H1 (cell line): ENCODE measurements around the gene LHFPL2. TPM values are rescaled to one million over a fixed set of nuclear protein-coding genes. Genes with fewer than 3 reads are reported as not detected.

Experiments used
- CTCF ChIA-PET: fragments of 300-600 bp; sonication (Branson Sonifier 250); formaldehyde crosslinking; loops from one replicate; lab custom pipeline; 2021; ENCODE audit not compliant: partially characterized antibody; lab: Charles Lee
- POLR2A ChIA-PET: fragments of 300-600 bp; sonication (Branson Sonifier 250); formaldehyde crosslinking; loops from one replicate; lab custom pipeline; 2021; ENCODE audit warnings: inconsistent platforms; ENCODE audit not compliant: partially characterized antibody; lab: Charles Lee
- DNase-seq, 2 experiments: peaks; one replicate each; pipeline versions ENCODE4 v3.0.0 to v3.0.0-alpha.2; 2010 to 2022; ENCODE audit warnings: low spot score in 2 of 2, low read depth in 1 of 2, mixed read lengths in 1 of 2
- FAIRE-seq: peaks from 2 replicates; lab custom pipeline; 2011; peaks lifted over from hg19 to GRCh38; lab: Jason Lieb, UNC
- H2AFZ ChIP-seq: 2 replicates; pipeline ENCODE4 v1.8.1; 2012; ENCODE audit warnings: low read length, inconsistent platforms
- H2AK5ac ChIP-seq: 2 replicates; pipeline ENCODE4 v1.6.1; 2013; ENCODE audit warnings: low read depth, low read length
- H2BK120ac ChIP-seq: replicated peaks from 2 replicates; pipeline ENCODE3; 2013; ENCODE audit warnings: low read depth, low read length, inconsistent platforms
- H2BK12ac ChIP-seq: 2 replicates; pipeline ENCODE4 v1.6.1; 2013; ENCODE audit warnings: low read depth, low read length
- H2BK15ac ChIP-seq: 2 replicates; pipeline ENCODE4 v1.6.1; 2013; ENCODE audit warnings: low read length
- H2BK20ac ChIP-seq: 2 replicates; pipeline ENCODE4 v1.6.1; 2013; ENCODE audit warnings: low read length
- H2BK5ac ChIP-seq: 2 replicates; pipeline ENCODE4 v1.6.1; 2013; ENCODE audit warnings: low read depth, low read length
- H3K14ac ChIP-seq: 2 replicates; pipeline ENCODE4 v1.6.1; 2013; ENCODE audit warnings: inconsistent platforms; ENCODE audit not compliant: insufficient read length
- H3K18ac ChIP-seq: 2 replicates; pipeline ENCODE4 v1.6.1; 2013; ENCODE audit warnings: low read length; ENCODE audit errors: extremely low read depth
- H3K23ac ChIP-seq: 2 replicates; pipeline ENCODE4 v1.6.1; 2013; ENCODE audit warnings: inconsistent platforms; ENCODE audit not compliant: insufficient read length
- H3K23me2 ChIP-seq: 2 replicates; pipeline ENCODE4 v1.6.1; 2013; ENCODE audit warnings: low read depth, low read length
- H3K27ac ChIP-seq: 2 replicates; pipeline ENCODE4 v1.6.1; 2011; ENCODE audit warnings: low read depth, low read length, inconsistent platforms
- H3K27me3 ChIP-seq, 4 experiments: replicated peaks in 1 of 4; 1 replicate in 1 of 4; 2 replicates in 3 of 4; pipeline versions ENCODE4 v1.6.1 to v1.8.1; 2011 to 2013; ENCODE audit warnings: low read length in 3 of 4, mild to moderate bottlenecking in 3 of 4, inconsistent platforms in 2 of 4, mixed read lengths in 2 of 4, moderate library complexity in 1 of 4; ENCODE audit not compliant: control insufficient read depth in 3 of 4, insufficient read depth in 3 of 4; ENCODE audit errors: extremely low read depth in 1 of 4
- H3K36me3 ChIP-seq, 4 experiments: 2 replicates each; pipeline versions ENCODE4 v1.6.1 to v1.8.1; 2011 to 2013; ENCODE audit warnings: mild to moderate bottlenecking in 4 of 4, low read length in 3 of 4, moderate library complexity in 2 of 4, control low read depth in 1 of 4, inconsistent platforms in 1 of 4; ENCODE audit not compliant: insufficient read depth in 4 of 4, control insufficient read depth in 2 of 4
- H3K4ac ChIP-seq: replicated peaks from 2 replicates; pipeline ENCODE3; 2013; ENCODE audit warnings: low read length, low read depth, mixed read lengths, inconsistent platforms; ENCODE audit not compliant: insufficient read length
- H3K4me1 ChIP-seq, 4 experiments: replicated peaks in 1 of 4; 1 replicate in 1 of 4; 2 replicates in 3 of 4; pipeline versions ENCODE4 v1.6.1 to v1.8.1; 2011 to 2013; ENCODE audit warnings: low read length in 3 of 4, inconsistent platforms in 2 of 4, mixed read lengths in 1 of 4; ENCODE audit not compliant: insufficient read depth in 4 of 4, control insufficient read depth in 3 of 4
- H3K4me2 ChIP-seq, 2 experiments: 2 replicates each; pipeline versions ENCODE4 v1.6.1 to v1.8.1; 2011 to 2013; ENCODE audit warnings: low read depth in 2 of 2, low read length in 2 of 2, control low read depth in 1 of 2, inconsistent platforms in 1 of 2, mild to moderate bottlenecking in 1 of 2; ENCODE audit not compliant: insufficient read depth in 1 of 2
- H3K4me3 ChIP-seq, 4 experiments: fragments of 200-600, 300-600 bp in 1 of 4; sonication (generic), shearing (Covaris generic), sonication (Bioruptor Twin) in 1 of 4; 2 replicates each; pipeline versions ENCODE4 v1.5.1 to v1.8.1; 2011 to 2016; ENCODE audit warnings: low read length in 4 of 4, low read depth in 3 of 4, control low read depth in 2 of 4, inconsistent platforms in 2 of 4, mild to moderate bottlenecking in 2 of 4, mixed read lengths in 1 of 4, moderate library complexity in 1 of 4; ENCODE audit not compliant: insufficient read depth in 2 of 4; ENCODE audit errors: extremely low read depth in 1 of 4
- H3K56ac ChIP-seq: replicated peaks from 2 replicates; pipeline ENCODE3; 2013; ENCODE audit warnings: low read depth, mild to moderate bottlenecking, mixed read lengths, low read length, inconsistent platforms; ENCODE audit not compliant: insufficient read length
- H3K79me1 ChIP-seq: 2 replicates; pipeline ENCODE4 v1.6.1; 2013; ENCODE audit warnings: low read depth, low read length, control low read depth
- H3K79me2 ChIP-seq, 2 experiments: 2 replicates each; pipeline versions ENCODE4 v1.6.1 to v1.8.1; 2012 to 2013; ENCODE audit warnings: low read length in 2 of 2, mild to moderate bottlenecking in 2 of 2, inconsistent platforms in 1 of 2; ENCODE audit not compliant: insufficient read depth in 2 of 2, control insufficient read depth in 1 of 2
- H3K9ac ChIP-seq, 4 experiments: replicated peaks in 1 of 4; 1 replicate in 1 of 4; 2 replicates in 3 of 4; pipeline versions ENCODE4 v1.6.1 to v1.8.1; 2011 to 2013; ENCODE audit warnings: low read depth in 3 of 4, low read length in 3 of 4, control low read depth in 2 of 4, mild to moderate bottlenecking in 2 of 4, moderate library complexity in 2 of 4, inconsistent platforms in 1 of 4; ENCODE audit errors: extremely low read depth in 1 of 4
- H3K9me3 ChIP-seq, 2 experiments: 2 replicates each; pipeline versions ENCODE4 v1.6.1 to v1.8.1; 2012 to 2013; ENCODE audit warnings: mild to moderate bottlenecking in 2 of 2, moderate library complexity in 2 of 2, control low read depth in 1 of 2, inconsistent platforms in 1 of 2, low read depth in 1 of 2, low read length in 1 of 2, mixed read lengths in 1 of 2; ENCODE audit not compliant: insufficient read depth in 2 of 2
- H4K20me1 ChIP-seq, 2 experiments: replicated peaks in 1 of 2; 2 replicates each; pipeline versions ENCODE3 to v1.8.1; 2011 to 2013; ENCODE audit warnings: inconsistent platforms in 2 of 2, low read length in 2 of 2, mild to moderate bottlenecking in 1 of 2; ENCODE audit not compliant: insufficient read depth in 2 of 2, control insufficient read depth in 1 of 2
- H4K5ac ChIP-seq: 2 replicates; pipeline ENCODE4 v1.6.1; 2013; ENCODE audit warnings: low read length, low read depth, mixed read lengths, inconsistent platforms; ENCODE audit not compliant: insufficient read length
- H4K8ac ChIP-seq: 2 replicates; pipeline ENCODE4 v1.8.0; 2013; ENCODE audit warnings: mild to moderate bottlenecking, moderate library complexity, low read length, inconsistent platforms; ENCODE audit not compliant: insufficient read depth; ENCODE audit errors: extremely low read depth
- H4K91ac ChIP-seq: replicated peaks from 2 replicates; pipeline ENCODE3; 2013; ENCODE audit warnings: low read length, mixed read lengths, inconsistent platforms; ENCODE audit not compliant: insufficient read length
- BCL11A ChIP-seq, 2 experiments: IDR thresholded peaks; one replicate each; pipeline ENCODE4 v1.6.1; 2011; ENCODE audit warnings: low read depth in 2 of 2, low read length in 2 of 2, mild to moderate bottlenecking in 2 of 2
- CHD2 ChIP-seq: IDR thresholded peaks from 2 replicates; pipeline ENCODE4 v1.6.1; 2012; ENCODE audit warnings: low read length, improper control_type of control experiment
- CREB1 ChIP-seq: IDR thresholded peaks from 2 replicates; pipeline ENCODE4 v1.6.1; 2012; ENCODE audit warnings: inconsistent platforms
- HDAC2 ChIP-seq, 2 experiments: fragments of 300-600 bp in 1 of 2; sonication (generic) in 1 of 2; IDR thresholded peaks; 2 replicates each; pipeline ENCODE4 v1.6.1; 2011 to 2012; ENCODE audit warnings: low read depth in 2 of 2, low read length in 2 of 2, mild to moderate bottlenecking in 2 of 2, moderate library complexity in 2 of 2, borderline replicate concordance in 1 of 2, inconsistent platforms in 1 of 2
- JUN ChIP-seq: IDR thresholded peaks from 2 replicates; pipeline ENCODE4 v1.6.1; 2011; ENCODE audit warnings: low read depth, mild to moderate bottlenecking, improper control_type of control experiment, low read length
- KDM1A ChIP-seq: fragments of 200-600, 300-600 bp; sonication (generic); IDR thresholded peaks from 2 replicates; pipeline ENCODE4 v1.7.1; 2016; ENCODE audit warnings: mild to moderate bottlenecking, low read length, borderline replicate concordance
- POLR2A ChIP-seq, 2 experiments: IDR thresholded peaks; 1 replicate in 1 of 2; 2 replicates in 1 of 2; pipeline ENCODE4 v1.6.1; 2011; ENCODE audit warnings: low read depth in 2 of 2, low read length in 2 of 2, mild to moderate bottlenecking in 2 of 2; ENCODE audit errors: control extremely low read depth in 1 of 2
- RBBP5 ChIP-seq: IDR thresholded peaks from 2 replicates; pipeline ENCODE4 v1.7.1; 2012; ENCODE audit warnings: low read depth, mild to moderate bottlenecking, inconsistent platforms, low read length, moderate library complexity, borderline replicate concordance
- SP2 ChIP-seq: IDR thresholded peaks from 2 replicates; pipeline ENCODE4 v1.6.1; 2012; ENCODE audit warnings: mild to moderate bottlenecking, low read length, inconsistent platforms
- SP4 ChIP-seq: IDR thresholded peaks from 2 replicates; pipeline ENCODE4 v1.6.1; 2012; ENCODE audit warnings: low read length, inconsistent platforms
- TAF7 ChIP-seq: optimal IDR thresholded peaks from 2 replicates; pipeline ENCODE3; 2011; ENCODE audit warnings: low read depth, mild to moderate bottlenecking, inconsistent platforms, low read length, moderate library complexity, borderline replicate concordance
- TBP ChIP-seq: IDR thresholded peaks from 2 replicates; pipeline ENCODE4 v1.6.1; 2011; ENCODE audit warnings: low read depth, low read length, improper control_type of control experiment
- WGBS, 2 experiments: shearing (Covaris generic) in 1 of 2; methylation state at CpG; one replicate each; pipeline versions ENCODE4 v1.1.6 to v1.1.7; 2013 to 2015; ENCODE audit warnings: low lambda C conversion rate in 2 of 2, mixed read lengths in 2 of 2, inconsistent platforms in 1 of 2, low coverage in 1 of 2, missing lambda C conversion rate in 1 of 2; ENCODE audit not compliant: insufficient replicate concordance in 2 of 2, insufficient coverage in 1 of 2, insufficient read length in 1 of 2; ENCODE audit errors: extremely low coverage in 1 of 2, missing lambda C conversion rate in 1 of 2; 5-methylcytosine and 5-hydroxymethylcytosine counted together
- polyA plus RNA-seq, 7 experiments: library from polyadenylated mRNA; depleted of rRNA in 3 of 7; stranded (reverse) in 5 of 7; unstranded in 2 of 7; fragments of >200 nt in 5 of 7; fragments of 200-250 nt in 2 of 7; gene quantifications; 1 replicate in 5 of 7; 2 replicates in 1 of 7; 4 replicates in 1 of 7; pipeline versions ENCODE4 v1.2.1 to v1.2.3, GENCODE V29; 2011 to 2013; ENCODE audit warnings: missing spikeins in 2 of 7, mixed read lengths in 2 of 7
- total RNA-seq: library from RNA; stranded (reverse); fragmentation: NEBNext Ultra II Directional; extraction: Animal tissue kit (Norgen Biotek cat#: 25700); gene quantifications from 2 replicates; pipeline ENCODE4 v1.2.1, GENCODE V29; 2021
- TF ChIP-seq, protein P1 (sequence below): IDR thresholded peaks from 2 replicates; pipeline ENCODE4 v1.6.1; 2011; ENCODE audit warnings: low read depth, mild to moderate bottlenecking, low read length; ENCODE audit not compliant: insufficient read depth

LHFPL2 gene
- total and polyA plus RNA-seq, 2 of the 8 experiments (the other 6 are each of a cell fraction or from before 2014, with no cell fraction given): 9.6 to 43.0 TPM

DNA sequence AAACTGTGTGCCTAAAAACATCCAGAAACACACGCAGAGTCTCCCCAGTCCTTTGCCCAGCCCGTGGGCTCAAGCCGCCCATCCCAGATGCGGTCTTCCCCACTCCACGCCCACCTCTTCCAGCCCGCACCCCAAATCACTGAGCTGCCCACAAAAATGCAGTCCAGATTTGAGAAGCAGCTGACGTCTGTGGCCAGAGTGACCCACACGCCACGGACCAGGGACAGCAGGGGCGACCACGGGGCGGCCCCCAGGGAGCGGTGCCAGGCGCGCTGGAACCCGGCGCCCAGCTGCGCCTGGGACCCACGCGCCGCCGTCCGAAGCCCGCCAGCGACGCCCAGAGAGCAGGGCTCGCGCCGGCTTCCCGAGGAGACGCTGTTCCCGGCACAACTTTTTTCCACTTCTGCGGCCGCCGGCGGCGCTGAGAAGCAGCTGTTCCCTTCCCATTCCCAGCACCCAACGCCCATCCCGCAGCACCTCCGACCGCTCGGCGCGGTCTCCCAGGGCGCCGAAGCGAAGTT lies 674 bp downstream of the LHFPL2 start:
- peak overlapping the region; percentile 36 for H4K91ac ChIP-seq
- peak overlapping the region; percentile 44; the same call in 1 of the 2 replicates for H2BK5ac ChIP-seq
- WGBS, 2 experiments: 1% methylated on average over 42 of the region's 47 CpGs; no CpG with 5 or more reads in 1 of the 2 experiments
- peak overlapping the region; percentile 97 for H4K8ac ChIP-seq
- peak overlapping the region; percentile 61 to 93 (median 86) for H3K4me3 ChIP-seq
- H3K18ac ChIP-seq: peak overlapping the region; percentile 71
- no peaks in the 10 kb centered on the region for H3K27me3 ChIP-seq
- DNase-seq (no peak), FAIRE-seq (no peak)
- peak overlapping the region; percentile 74; the same call in 1 of the 2 replicates for H3K27ac ChIP-seq
- H3K79me2 ChIP-seq: peaks cover 5 to 50% of the 10 kb centered on the region in 2 experiments
- peak overlapping the region; percentile 15; the same call in 1 of the 2 replicates for H2AFZ ChIP-seq
- H3K79me1 ChIP-seq: peaks cover 2% of the 10 kb centered on the region
- CTCF ChIA-PET: interaction anchor here (1.1 to 3.5 kb wide), 4 partner anchors 8 to 44 kb away, joined by 3 to 12 read pairs (median 4); no protein-coding TSS in a partner anchor
- H3K9ac ChIP-seq: peak overlapping the region; percentile 70 to 78 (median 70)
- H2AK5ac ChIP-seq: no peak overlapping the region
- H2BK15ac ChIP-seq: no peak overlapping the region
- peak overlapping the region; percentile 62 for H4K5ac ChIP-seq
- peak overlapping the region; percentile 91 to 99 for H3K4me2 ChIP-seq
- H2BK120ac ChIP-seq: peak overlapping the region; percentile 38
- H2BK12ac ChIP-seq: no peak overlapping the region
- peaks cover under 1% of the 10 kb centered on the region in 2 experiments for H4K20me1 ChIP-seq
- no peak overlapping the region for H2BK20ac ChIP-seq
- peaks cover 0 to 15% (median under 1%) of the 10 kb centered on the region in 4 experiments; a peak in 4 of 7 replicates for H3K4me1 ChIP-seq
- POLR2A ChIA-PET: interaction anchor here (0.6 to 5.4 kb wide), 7 partner anchors 10 to 354 kb away, joined by 3 to 40 read pairs (median 3); partner anchors contain the start of gene SCAMP1
- no peak overlapping the region for H3K23ac ChIP-seq
- peaks cover 10% of the 10 kb centered on the region; the same call in 1 of the 2 replicates for H3K23me2 ChIP-seq
- H3K36me3 ChIP-seq: peaks cover 0 to 4% (median 0%) of the 10 kb centered on the region in 4 experiments; a peak in 1 of 8 replicates
- H3K9me3 ChIP-seq: no peaks in the 10 kb centered on the region
- H3K56ac ChIP-seq: peak overlapping the region; percentile 65
- H3K4ac ChIP-seq: peak overlapping the region; percentile 27
- H3K14ac ChIP-seq: no peak overlapping the region
- peak; percentile 15; the same call in 1 of the 2 replicates for TF ChIP-seq TBP
- TF ChIP-seq, protein P1, sequence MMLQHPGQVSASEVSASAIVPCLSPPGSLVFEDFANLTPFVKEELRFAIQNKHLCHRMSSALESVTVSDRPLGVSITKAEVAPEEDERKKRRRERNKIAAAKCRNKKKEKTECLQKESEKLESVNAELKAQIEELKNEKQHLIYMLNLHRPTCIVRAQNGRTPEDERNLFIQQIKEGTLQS: no peak
- no peak for TF ChIP-seq KDM1A
- TF ChIP-seq CREB1: no peak
- TF ChIP-seq SP4: no peak
- no peak for TF ChIP-seq TAF7
- TF ChIP-seq RBBP5: peak; percentile 94
- TF ChIP-seq HDAC2 (IDR thresholded peaks at IDR 0.05; ENCODE audit: borderline replicate concordance in 1 of 2, low read depth in 2 of 2, low read length in 2 of 2): no peak
- TF ChIP-seq BCL11A (IDR thresholded peaks at IDR 0.05; ENCODE audit: low read depth in 2 of 2, low read length in 2 of 2): no peak
- TF ChIP-seq JUN: no peak
- TF ChIP-seq SP2: no peak
- TF ChIP-seq CHD2: no peak
- no peak for TF ChIP-seq POLR2A (IDR thresholded peaks at IDR 0.05; ENCODE audit: control extremely low read depth in 1 of 2, low read depth in 2 of 2, low read length in 2 of 2)
